Thoracic aorta (tissue), 2 donors: ENCODE measurements around the gene SIK1. TPM values are rescaled to one million over a fixed set of nuclear protein-coding genes. Genes with fewer than 3 reads are reported as not detected.
"Not testable (repeated sequence)": the region's sequence is repeated elsewhere in the genome, so short reads cannot be mapped to it uniquely, and the experiment has no call there.

Experiments
- ATAC-seq: fragments of 150-250 bp; one replicate; pipeline ENCODE4 v1.8.0; 2017; ENCODE audit warnings: low read depth; ENCODE audit not compliant: insufficient number of reproducible peaks, low FRiP score
- DNase-seq: peaks from one replicate; pipeline ENCODE4 v3.0.0-alpha.2; 2020; ENCODE audit warnings: low spot score
- H3K27ac ChIP-seq, 2 donors: fragments of 200-600 bp; sonication (generic); 1 replicate in 1 of 2; 2 replicates in 1 of 2; pipeline ENCODE4 v1.5.1; 2016; ENCODE audit warnings: mild to moderate bottlenecking in 2 of 2, moderate library complexity in 2 of 2
- H3K27me3 ChIP-seq: fragments of 200-600 bp; sonication (generic); replicated peaks from 2 replicates; pipeline ENCODE4 v1.6.0; 2016; ENCODE audit warnings: mild to moderate bottlenecking; ENCODE audit not compliant: insufficient read depth
- H3K36me3 ChIP-seq: fragments of 200-600 bp; sonication (generic); one replicate; pipeline ENCODE4 v1.5.1; 2016
- H3K4me1 ChIP-seq, 2 donors: fragments of 200-600 bp; sonication (generic); 1 replicate in 1 of 2; 2 replicates in 1 of 2; pipeline versions ENCODE4 v1.5.1 to v1.6.0; 2016; ENCODE audit warnings: low read depth in 2 of 2, mild to moderate bottlenecking in 1 of 2; ENCODE audit not compliant: control insufficient read depth in 1 of 2
- H3K4me3 ChIP-seq: fragments of 200-600 bp; sonication (generic); 2 replicates; pipeline ENCODE4 v1.5.1; 2016; ENCODE audit warnings: mild to moderate bottlenecking
- H3K9me3 ChIP-seq: fragments of 200-600 bp; sonication (generic); 2 replicates; pipeline ENCODE4 v1.5.1; 2016
- total RNA-seq, 2 donors: library from RNA; depleted of rRNA; stranded (reverse); fragments of >200 nt; gene quantifications; one replicate each; pipeline versions ENCODE4 v1.1.0 to v1.2.3, GENCODE V29; 2016

SIK1 gene
- total RNA-seq, 2 donors from 2014 or later = 1.8 to 6.3 TPM

- not testable (repeated sequence) for H3K9me3 ChIP-seq, H3K27me3 ChIP-seq, H3K4me1 ChIP-seq, H3K4me3 ChIP-seq, H3K27ac ChIP-seq, DNase-seq, ATAC-seq, H3K36me3 ChIP-seq
These were observed 6.6 kb upstream of the SIK1 start for GRCh38 chr21:43433340-43434136.

- H3K36me3 ChIP-seq, H3K4me3 ChIP-seq, H3K27me3 ChIP-seq, H3K27ac ChIP-seq, H3K9me3 ChIP-seq, H3K4me1 ChIP-seq, DNase-seq, ATAC-seq: not testable (repeated sequence)
These were observed 4.0 kb upstream of the SIK1 start for GRCh38 chr21:43430830-43431416.

GRCh38 chr21:43428964-43429363 is 2.0 kb upstream of the SIK1 start:
- not testable (repeated sequence) for ATAC-seq, H3K27me3 ChIP-seq, H3K9me3 ChIP-seq, H3K4me3 ChIP-seq, H3K36me3 ChIP-seq, DNase-seq, H3K4me1 ChIP-seq, H3K27ac ChIP-seq

GRCh38 chr21:43427242-43427559 is 270 bp upstream of the SIK1 start:
- H3K36me3 ChIP-seq, H3K27ac ChIP-seq, H3K9me3 ChIP-seq, DNase-seq, H3K4me1 ChIP-seq, H3K4me3 ChIP-seq, H3K27me3 ChIP-seq: not testable (repeated sequence)
- ATAC-seq = peak; percentile 85

GRCh38 chr21:43426004-43426403 is 927 bp downstream of the SIK1 start:
- H3K4me3 ChIP-seq, H3K9me3 ChIP-seq, H3K36me3 ChIP-seq, H3K4me1 ChIP-seq, H3K27ac ChIP-seq, ATAC-seq, H3K27me3 ChIP-seq, DNase-seq: not testable (repeated sequence)

GRCh38 chr21:43419475-43419874 is 7.5 kb downstream of the SIK1 start:
- not testable (repeated sequence) for H3K9me3 ChIP-seq, ATAC-seq, H3K27me3 ChIP-seq, H3K36me3 ChIP-seq, H3K27ac ChIP-seq, DNase-seq, H3K4me3 ChIP-seq, H3K4me1 ChIP-seq

GRCh38 chr21:43414576-43414975 is 12.4 kb downstream of the SIK1 start:
- H3K4me1 ChIP-seq, H3K9me3 ChIP-seq, H3K27me3 ChIP-seq, H3K27ac ChIP-seq, H3K36me3 ChIP-seq, ATAC-seq, DNase-seq, H3K4me3 ChIP-seq: not testable (repeated sequence)

- not testable (repeated sequence) for H3K9me3 ChIP-seq, H3K4me1 ChIP-seq, ATAC-seq, H3K27me3 ChIP-seq, H3K27ac ChIP-seq, H3K36me3 ChIP-seq, DNase-seq, H3K4me3 ChIP-seq
These were observed 14.7 kb downstream of the SIK1 start for GRCh38 chr21:43412020-43412788.

GRCh38 chr21:43410456-43411068 is 16.4 kb downstream of the SIK1 start:
- not testable (repeated sequence) for ATAC-seq

GRCh38 chr21:43407139-43407538 is 19.8 kb downstream of the SIK1 start:
- ATAC-seq, H3K27ac ChIP-seq, H3K4me3 ChIP-seq, DNase-seq, H3K36me3 ChIP-seq, H3K9me3 ChIP-seq, H3K27me3 ChIP-seq, H3K4me1 ChIP-seq: not testable (repeated sequence)

More at GRCh38 chr21:43410456-43411068, 16.4 kb downstream of the SIK1 start:
- not testable (repeated sequence) for DNase-seq, H3K9me3 ChIP-seq, H3K4me1 ChIP-seq, H3K4me3 ChIP-seq, H3K27ac ChIP-seq, H3K36me3 ChIP-seq, H3K27me3 ChIP-seq

- not testable (repeated sequence) for H3K36me3 ChIP-seq, DNase-seq, H3K9me3 ChIP-seq, H3K27me3 ChIP-seq, H3K27ac ChIP-seq, ATAC-seq, H3K4me3 ChIP-seq, H3K4me1 ChIP-seq
These were observed 22.5 kb downstream of the SIK1 start for GRCh38 chr21:43404450-43404849.
